Kidney epithelial cell (primary cell): ENCODE data around the gene ABCC4. TPM values are rescaled to one million over a fixed set of nuclear protein-coding genes. Genes with fewer than 3 reads are reported as not detected.
A peak's percentile ranks its signal among the peaks of the same experiment; 100 is the strongest.

Experiments
- DNase-seq: peaks from one replicate; pipeline ENCODE4 v3.0.0-alpha.2; 2010; ENCODE audit warnings: low read depth
- H3K27me3 ChIP-seq: 2 replicates; pipeline ENCODE4 v1.6.0; 2011; ENCODE audit warnings: low read length; ENCODE audit not compliant: control insufficient read depth, insufficient read depth
- H3K36me3 ChIP-seq: 2 replicates; pipeline ENCODE4 v1.5.1; 2011; ENCODE audit warnings: low read length; ENCODE audit not compliant: control insufficient read depth, insufficient read depth
- H3K4me3 ChIP-seq: 2 replicates; pipeline ENCODE4 v1.5.1; 2011; ENCODE audit warnings: low read depth, mild to moderate bottlenecking, control low read depth, low read length
- CTCF ChIP-seq: IDR thresholded peaks from 2 replicates; pipeline ENCODE4 v1.5.1; 2011; ENCODE audit warnings: mild to moderate bottlenecking, moderate library complexity, low read length, control low read depth, inconsistent platforms; ENCODE audit not compliant: insufficient read depth, poor library complexity, severe bottlenecking
- total RNA-seq: library from RNA; depleted of rRNA; stranded (reverse); fragments of >200 nt; gene quantifications from 2 replicates; pipeline ENCODE4 v1.2.3, GENCODE V29; 2015

The ABCC4 gene
- total RNA-seq, 1 donor from 2014 or later: 17.3 TPM

GRCh38 chr13:95264225-95264624, 37.0 kb downstream of the ABCC4 start:
- Histone ChIP-seq H3K36me3 (peaks cover 3% of the 10 kb centered on the region), H3K4me3 (no peak overlapping the region), H3K27me3 (no peaks in the 10 kb centered on the region)
- DNase-seq: no peak
- no peak for TF ChIP-seq CTCF

GRCh38 chr13:95262837-95263384, 38.3 kb downstream of the ABCC4 start:
- H3K36me3 ChIP-seq: peaks cover 3% of the 10 kb centered on the region
- no peak for DNase-seq
- H3K4me3 ChIP-seq: no peak overlapping the region
- H3K27me3 ChIP-seq: no peaks in the 10 kb centered on the region
- TF ChIP-seq CTCF: no peak

- Histone ChIP-seq H3K4me3 (no peak overlapping the region), H3K27me3 (no peaks in the 10 kb centered on the region), H3K36me3 (peaks cover 3% of the 10 kb centered on the region)
- DNase-seq: no peak
- no peak for TF ChIP-seq CTCF
Measured at GRCh38 chr13:95261956-95262355, 39.3 kb downstream of the ABCC4 start.

GRCh38 chr13:95260031-95260525, 41.2 kb downstream of the ABCC4 start:
- no peaks in the 10 kb centered on the region for H3K27me3 ChIP-seq
- no peak overlapping the region for H3K4me3 ChIP-seq
- TF ChIP-seq CTCF: no peak
- H3K36me3 ChIP-seq: no peaks in the 10 kb centered on the region
- no peak for DNase-seq

GRCh38 chr13:95258619-95259194, 42.5 kb downstream of the ABCC4 start:
- Histone ChIP-seq H3K4me3 (no peak overlapping the region), H3K27me3 (no peaks in the 10 kb centered on the region), H3K36me3 (no peaks in the 10 kb centered on the region)
- peak; percentile 64 for DNase-seq
- no peak for TF ChIP-seq CTCF

- Histone ChIP-seq H3K27me3 (no peaks in the 10 kb centered on the region), H3K4me3 (no peak overlapping the region), H3K36me3 (no peaks in the 10 kb centered on the region)
- TF ChIP-seq CTCF: no peak
- DNase-seq: no peak
Measured at GRCh38 chr13:95258098-95258497, 43.2 kb downstream of the ABCC4 start.
